Activated CD4-positive, alpha-beta T cell treated with anti-CD3 and anti-CD28 coated beads, Interleukin-2, amount 10 ng/mL, durations not matched to agents 7 days and 5 days (primary cell): ENCODE measurements around the gene CD300E. TPM values are rescaled to one million over a fixed set of nuclear protein-coding genes. Genes with fewer than 3 reads are reported as not detected.

Experiments used
- CTCF ChIA-PET: fragments of 350-600 bp; sonication (Branson Sonifier 250); formaldehyde crosslinking; loops from one replicate; lab custom pipeline; 2021; ENCODE audit warnings: antibody characterized with exemption; lab: Charles Lee
- POLR2A ChIA-PET: fragments of 350-600 bp; sonication (Branson Sonifier 250); formaldehyde crosslinking; loops from one replicate; lab custom pipeline; 2021; ENCODE audit warnings: antibody characterized with exemption; lab: Charles Lee
- DNase-seq: peaks from one replicate; pipeline ENCODE4 v3.0.0-alpha.2; 2020
- H3K27ac Mint-ChIP-seq: one replicate; pipeline ENCODE4 v1.8.0; 2021; ENCODE audit warnings: mild to moderate bottlenecking, moderate library complexity, mixed read lengths
- H3K27me3 Mint-ChIP-seq: one replicate; pipeline ENCODE4 v1.8.0; 2021; ENCODE audit warnings: mixed read lengths
- H3K36me3 Mint-ChIP-seq: one replicate; pipeline ENCODE4 v1.8.0; 2021; ENCODE audit warnings: low read depth, mixed read lengths
- H3K4me1 Mint-ChIP-seq: one replicate; pipeline ENCODE4 v1.8.0; 2021; ENCODE audit warnings: mixed read lengths
- H3K4me3 Mint-ChIP-seq: one replicate; pipeline ENCODE4 v1.8.0; 2021; ENCODE audit warnings: mild to moderate bottlenecking, moderate library complexity, mixed read lengths
- H3K9me3 Mint-ChIP-seq: one replicate; pipeline ENCODE4 v1.8.0; 2021; ENCODE audit warnings: mixed read lengths
- total RNA-seq, 2 experiments: library from RNA; stranded (reverse); gene quantifications; one replicate each; pipeline ENCODE4 v1.2.3, GENCODE V29; 2021

The CD300E gene
- total RNA-seq, 2 experiments from 2014 or later: not detected

GRCh38 chr17:74569020-74570003 lies 54.2 kb downstream of the CD300E start:
- H3K27ac Mint-ChIP-seq: no peak overlapping the region
- no peaks in the 10 kb centered on the region for H3K36me3 Mint-ChIP-seq
- peaks cover 18% of the 10 kb centered on the region for H3K27me3 Mint-ChIP-seq
- H3K4me1 Mint-ChIP-seq: peaks cover 10% of the 10 kb centered on the region
- H3K4me3 Mint-ChIP-seq: no peak overlapping the region
- ChIA-PET POLR2A (no interaction called here), CTCF (interaction anchor here (0.6 to 1.0 kb wide), 4 partner anchors 8 to 139 kb away, joined by 3 to 4 read pairs (median 3); no protein-coding TSS in a partner anchor)
- no peaks in the 10 kb centered on the region for H3K9me3 Mint-ChIP-seq
- DNase-seq: no peak

GRCh38 chr17:74568106-74568873 lies 55.2 kb downstream of the CD300E start:
- CTCF ChIA-PET: interaction anchor here (1.1 kb wide), 1 partner anchor 26 kb away, joined by 3 read pairs; no protein-coding TSS in a partner anchor
- POLR2A ChIA-PET: no interaction called here
- Mint-ChIP-seq H3K9me3 (no peaks in the 10 kb centered on the region), H3K27ac (no peak overlapping the region), H3K27me3 (peaks cover 15% of the 10 kb centered on the region), H3K4me1 (peaks cover 10% of the 10 kb centered on the region), H3K4me3 (no peak overlapping the region), H3K36me3 (no peaks in the 10 kb centered on the region)
- DNase-seq: no peak

GRCh38 chr17:74567397-74567796 lies 56.1 kb downstream of the CD300E start, which contains the start of gene CD300H:
Gene CD300H, minus strand, starts transcription at chr17:74567509.
- Mint-ChIP-seq H3K4me1 (peaks cover 10% of the 10 kb centered on the region), H3K27ac (no peak within 1 kb of the TSS), H3K9me3 (no peaks in the 10 kb centered on the region), H3K36me3 (no peaks in the 10 kb centered on the region), H3K27me3 (peaks cover 15% of the 10 kb centered on the region), H3K4me3 (no peak within 1 kb of the TSS)
- POLR2A ChIA-PET: no interaction called here
- DNase-seq: no peak
- CTCF ChIA-PET: interaction anchor here (1.1 to 1.2 kb wide), 3 partner anchors 24 to 158 kb away, joined by 3 read pairs; no protein-coding TSS in a partner anchor

- Mint-ChIP-seq H3K27ac (no peak overlapping the region), H3K27me3 (peaks cover 15% of the 10 kb centered on the region), H3K36me3 (no peaks in the 10 kb centered on the region), H3K9me3 (no peaks in the 10 kb centered on the region), H3K4me1 (peaks cover 10% of the 10 kb centered on the region), H3K4me3 (no peak overlapping the region)
- ChIA-PET CTCF (interaction anchor here (0.8 to 1.2 kb wide), 7 partner anchors 8 to 197 kb away, joined by 3 to 4 read pairs (median 3); no protein-coding TSS in a partner anchor), POLR2A (interaction anchor here (0.6 kb wide), 1 partner anchor 192 kb away, joined by 6 read pairs; no protein-coding TSS in a partner anchor)
- DNase-seq: peak; percentile 40
These were observed 57.3 kb downstream of the CD300E start for GRCh38 chr17:74566132-74566753.

- Mint-ChIP-seq H3K4me3 (no peak overlapping the region), H3K27me3 (peaks cover 10% of the 10 kb centered on the region), H3K27ac (no peak overlapping the region), H3K36me3 (no peaks in the 10 kb centered on the region), H3K9me3 (no peaks in the 10 kb centered on the region), H3K4me1 (peaks cover 12% of the 10 kb centered on the region)
- no peak for DNase-seq
- CTCF ChIA-PET: no interaction called here
- POLR2A ChIA-PET: no interaction called here
These were observed 58.4 kb downstream of the CD300E start for GRCh38 chr17:74565126-74565525.

- peaks cover 10% of the 10 kb centered on the region for H3K27me3 Mint-ChIP-seq
- ChIA-PET POLR2A (no interaction called here), CTCF (no interaction called here)
- DNase-seq: no peak
- no peak overlapping the region for H3K27ac Mint-ChIP-seq
- H3K4me3 Mint-ChIP-seq: no peak overlapping the region
- peaks cover 4% of the 10 kb centered on the region for H3K36me3 Mint-ChIP-seq
- H3K9me3 Mint-ChIP-seq: peaks cover 3% of the 10 kb centered on the region
- peaks cover 20% of the 10 kb centered on the region for H3K4me1 Mint-ChIP-seq
These were observed 60.2 kb downstream of the CD300E start for GRCh38 chr17:74563358-74563757.

- peaks cover 4% of the 10 kb centered on the region for H3K27me3 Mint-ChIP-seq
- ChIA-PET POLR2A (no interaction called here), CTCF (interaction anchor here (1.2 kb wide), 1 partner anchor 8 kb away, joined by 4 read pairs; no protein-coding TSS in a partner anchor)
- no peak overlapping the region for H3K27ac Mint-ChIP-seq
- H3K9me3 Mint-ChIP-seq: peaks cover 9% of the 10 kb centered on the region
- peaks cover 4% of the 10 kb centered on the region for H3K36me3 Mint-ChIP-seq
- no peak for DNase-seq
- peaks cover 29% of the 10 kb centered on the region for H3K4me1 Mint-ChIP-seq
- no peak overlapping the region for H3K4me3 Mint-ChIP-seq
These were observed 62.0 kb downstream of the CD300E start for GRCh38 chr17:74561586-74561985.

Other genes with a start within 250 kb of the CD300E start
- not detected for gene GPRC5C, start 191.7 kb downstream of the CD300E start, total RNA-seq
- gene CD300A, start 157.1 kb downstream of the CD300E start, total RNA-seq: 1 to 10 TPM; 6.7 to 6.8 TPM
- gene CD300LB, start 92.3 kb downstream of the CD300E start, total RNA-seq: not detected
- gene CD300C, start 77.6 kb downstream of the CD300E start, total RNA-seq: under 1 TPM; 0.52 to 0.57 TPM
- gene CD300H, start 56.2 kb downstream of the CD300E start, total RNA-seq: not detected
- gene CD300LD, start 31.5 kb downstream of the CD300E start, total RNA-seq: under 1 TPM in 1 of 2 experiments, not detected in 1; 0.15 TPM
- not detected for gene CD300LF, start 89.2 kb upstream of the CD300E start, total RNA-seq
- gene RAB37, start 113.5 kb upstream of the CD300E start, total RNA-seq: 10 to 100 TPM; 28.2 to 30.4 TPM
- 100 to 1,000 TPM; 254 to 281 TPM for gene NHERF1, start 124.9 kb upstream of the CD300E start, total RNA-seq
- 10 to 100 TPM; 28.6 to 34.4 TPM for gene NAT9, start 152.6 kb upstream of the CD300E start, total RNA-seq
- gene GRIN2C, start 236.1 kb upstream of the CD300E start, total RNA-seq: under 1 TPM; 0.20 to 0.25 TPM
- 10 to 100 TPM; 36.0 to 43.4 TPM for gene FDXR, start 249.3 kb upstream of the CD300E start, total RNA-seq